A549 treated with ZK216348 at 1 μM for 4 hours (cell line): ENCODE data around the gene ELP2. TPM values are rescaled to one million over a fixed set of nuclear protein-coding genes. Genes with fewer than 3 reads are reported as not detected.

Source experiments
- total RNA-seq: library from RNA; stranded (reverse); fragments of 200-300 nt; extraction: Qiagen RNA extraction; gene quantifications from 5 replicates; pipeline ENCODE4 v1.2.3, GENCODE V29; 2022; ENCODE audit warnings: low read depth

The ELP2 gene
- total RNA-seq, result 28.9 to 39.0 TPM (median 34.7 TPM) in 5 replicates

DNA sequence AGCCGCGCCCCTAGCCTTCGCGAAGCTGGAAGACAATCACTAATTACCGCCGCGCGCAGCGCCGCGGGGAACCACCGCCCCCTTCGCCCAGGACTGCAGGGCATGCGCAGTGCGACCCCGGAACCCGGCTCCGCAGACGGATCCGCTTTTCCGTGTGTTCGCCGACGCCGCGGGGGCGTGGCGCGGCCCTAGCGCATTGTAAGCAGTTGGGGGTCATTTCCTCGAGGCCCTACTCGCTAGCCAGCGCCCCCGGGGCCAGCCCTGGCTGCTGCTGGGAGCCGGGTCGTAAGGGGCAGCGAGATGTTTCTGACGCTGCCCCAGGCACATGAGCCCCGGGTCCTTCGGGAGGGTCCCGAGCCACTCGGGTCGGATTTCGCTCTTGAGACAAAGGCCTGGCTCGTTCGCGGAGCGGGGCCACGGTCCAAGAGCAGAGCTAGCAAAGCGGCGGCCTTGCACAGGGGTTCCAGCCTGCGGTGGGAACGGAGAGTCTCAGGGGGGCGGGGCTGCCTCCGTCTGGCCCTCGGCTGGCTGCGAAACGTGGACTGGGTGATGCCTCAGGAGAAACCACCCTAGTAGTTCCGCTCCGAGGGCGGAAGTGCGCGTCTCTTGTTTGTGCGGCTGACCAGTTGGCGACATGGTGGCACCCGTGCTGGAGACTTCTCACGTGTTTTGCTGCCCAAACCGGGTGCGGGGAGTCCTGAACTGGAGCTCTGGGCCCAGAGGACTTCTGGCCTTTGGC lies at the start of gene ELP2, which contains the start of gene SLC39A6:
TSS of gene ELP2 (plus strand) at position 600 of the 739 bp plus-strand sequence. CDS start at position 635, 35 bp downstream.
TSS of gene SLC39A6 (minus strand) at position 41 of the 739 bp plus-strand sequence. CDS start 2,333 bp downstream, outside the sequence.

GRCh38 chr18:36187193-36187825 lies 57.6 kb downstream of the ELP2 start, which contains the start of gene MOCOS:
Gene MOCOS, plus strand, starts transcription at chr18:36187497. Its CDS starts 43 bp downstream, at chr18:36187540.

Other genes starting within 250 kb of the ELP2 start
- gene RPRD1A, start 62.3 kb upstream of the ELP2 start, total RNA-seq, result 15.4 to 25.3 TPM (median 21.5 TPM) in 5 replicates
- 37.5 to 62.1 TPM (median 49.2 TPM) in 5 replicates for gene SLC39A6, start 559 bp upstream of the ELP2 start, total RNA-seq
- 2.6 to 4.8 TPM (median 2.7 TPM) in 5 replicates for gene MOCOS, start 57.6 kb downstream of the ELP2 start, total RNA-seq
- gene FHOD3, start 167.8 kb downstream of the ELP2 start, total RNA-seq, result 2.3 to 3.5 TPM (median 2.8 TPM) in 5 replicates